HepG2 (cell line): ENCODE measurements around the gene RABGGTA. TPM values are rescaled to one million over a fixed set of nuclear protein-coding genes. Genes with fewer than 3 reads are reported as not detected.

Source experiments
- ASH2L ChIP-seq: fragments of 300-600, 200-600 bp; sonication (generic); IDR thresholded peaks from 2 replicates; pipeline ENCODE4 v1.7.0; 2017; ENCODE audit warnings: low read depth, mild to moderate bottlenecking, moderate library complexity, mixed read lengths, low read length; ENCODE audit not compliant: insufficient read length
- HOXD1 ChIP-seq: sonication (generic); formaldehyde crosslinking; IDR thresholded peaks from 2 replicates; pipeline ENCODE4 v1.5.0; 2020; ENCODE audit warnings: missing genetic modification reagents
- KDM5A ChIP-seq: fragments of 200-600 bp; sonication (generic); IDR thresholded peaks from 2 replicates; pipeline ENCODE4 v1.7.0; 2018; ENCODE audit warnings: antibody characterized with exemption, mild to moderate bottlenecking, low read length, borderline replicate concordance
- KMT2A ChIP-seq: sonication (generic); formaldehyde crosslinking; IDR thresholded peaks from 2 replicates; pipeline ENCODE4 v1.4.0; 2020; ENCODE audit warnings: missing genetic modification reagents
- MAFG ChIP-seq: sonication (generic); formaldehyde crosslinking; IDR thresholded peaks from 2 replicates; pipeline ENCODE4 v1.5.1; 2020; ENCODE audit warnings: mild to moderate bottlenecking, missing genetic modification reagents
- SNAI1 ChIP-seq: sonication (generic); formaldehyde crosslinking; IDR thresholded peaks from 2 replicates; pipeline ENCODE4 v1.5.0; 2020; ENCODE audit warnings: mild to moderate bottlenecking, missing genetic modification reagents, borderline replicate concordance
- TFDP2 ChIP-seq: sonication (generic); formaldehyde crosslinking; IDR thresholded peaks from 2 replicates; pipeline ENCODE4 v1.4.0; 2020; ENCODE audit warnings: missing genetic modification reagents
- ZBTB20 ChIP-seq: sonication (generic); formaldehyde crosslinking; IDR thresholded peaks from 2 replicates; pipeline ENCODE4 v1.8.1; 2023; ENCODE audit warnings: missing genetic modification reagents, low read depth, mild to moderate bottlenecking, borderline replicate concordance
- ZBTB33 ChIP-seq: sonication (generic); formaldehyde crosslinking; IDR thresholded peaks from 2 replicates; pipeline ENCODE4 v1.4.0; 2020; ENCODE audit warnings: missing genetic modification reagents
- ZBTB39 ChIP-seq: sonication (generic); formaldehyde crosslinking; IDR thresholded peaks from 2 replicates; pipeline ENCODE4 v1.5.0; 2020; ENCODE audit warnings: missing genetic modification reagents
- ZFAT ChIP-seq: sonication (generic); formaldehyde crosslinking; conservative IDR thresholded peaks from 2 replicates; pipeline ENCODE4 v1.8.1; 2023; ENCODE audit warnings: missing genetic modification reagents, inconsistent platforms
- ZNF281 ChIP-seq: sonication (generic); formaldehyde crosslinking; IDR thresholded peaks from 2 replicates; pipeline ENCODE4 v1.4.0; 2020; ENCODE audit warnings: missing genetic modification reagents, borderline replicate concordance
- ZNF282 ChIP-seq: fragments of 450-650 bp; IDR thresholded peaks from 2 replicates; pipeline ENCODE4 v1.6.1; 2018; ENCODE audit not compliant: partially characterized antibody
- ZNF563 ChIP-seq: sonication (generic); formaldehyde crosslinking; IDR thresholded peaks from 2 replicates; pipeline ENCODE4 v1.8.0; 2022; ENCODE audit warnings: mild to moderate bottlenecking, moderate library complexity, missing genetic modification reagents
- ZNF691 ChIP-seq: sonication (generic); formaldehyde crosslinking; IDR thresholded peaks from 2 replicates; pipeline ENCODE4 v1.4.0; 2020; ENCODE audit warnings: missing genetic modification reagents, low read depth, mild to moderate bottlenecking, borderline replicate concordance
- ZNF720 ChIP-seq: sonication (generic); formaldehyde crosslinking; IDR thresholded peaks from 2 replicates; pipeline ENCODE4 v1.4.0; 2020; ENCODE audit warnings: missing genetic modification reagents
- ZNF790 ChIP-seq: sonication (generic); formaldehyde crosslinking; IDR thresholded peaks from 2 replicates; pipeline ENCODE4 v1.8.0; 2022; ENCODE audit warnings: missing genetic modification reagents, mild to moderate bottlenecking, borderline replicate concordance
- polyA plus RNA-seq, 8 experiments: library from polyadenylated mRNA; depleted of rRNA in 3 of 8; stranded (reverse) in 7 of 8; unstranded in 1 of 8; fragments of >200 nt; fragmentation: Illumina TruSeq in 4 of 8; extraction: Trizol in 4 of 8; gene quantifications; 2 replicates each; pipeline versions ENCODE4 v1.2.1 to v1.2.3, GENCODE V29; 2011 to 2016; ENCODE audit warnings: low read depth in 4 of 8, missing spikeins in 1 of 8, mixed read lengths in 1 of 8; ENCODE audit not compliant: insufficient read depth in 1 of 8
- total RNA-seq, 5 experiments: library from RNA; depleted of rRNA; stranded (reverse); fragments of >200 nt; fragmentation: Illumina TruSeq; extraction: Trizol; gene quantifications; 2 replicates each; pipeline ENCODE4 v1.2.3, GENCODE V29; 2016; ENCODE audit warnings: low read depth in 1 of 5

RABGGTA gene
- total and polyA plus RNA-seq, 2 of the 13 experiments (the other 11 are each of a cell fraction or from before 2014, with no cell fraction given): 57.9 to 90.8 TPM

- peak; percentile 34 for TF ChIP-seq ZNF281
- TF ChIP-seq TFDP2 (CRISPR knock-in tag): no peak
- TF ChIP-seq HOXD1: no peak
- TF ChIP-seq ZNF282: no peak
- no peak for TF ChIP-seq ZNF720 (CRISPR knock-in tag)
- TF ChIP-seq ZNF563 (CRISPR knock-in tag): no peak
- no peak for TF ChIP-seq KDM5A
- TF ChIP-seq ZFAT: no peak
- TF ChIP-seq ASH2L: no peak
- no peak for TF ChIP-seq KMT2A (CRISPR knock-in tag)
- TF ChIP-seq ZNF790: no peak
- TF ChIP-seq ZNF691: no peak; the same call in 1 of the 2 replicates
- TF ChIP-seq ZBTB33 (CRISPR knock-in tag): no peak
- TF ChIP-seq SNAI1 (CRISPR knock-in tag): no peak
- TF ChIP-seq ZBTB39 (CRISPR knock-in tag): no peak
- TF ChIP-seq ZBTB20: no peak
- no peak for TF ChIP-seq MAFG (CRISPR knock-in tag)
These were observed 43.9 kb upstream of the RABGGTA start (continued) for GRCh38 chr14:24315243-24315806.
